GM12801 (cell line): ENCODE data around the gene CFAP46.

Experiments
- CTCF ChIP-seq: IDR thresholded peaks from one replicate; pipeline ENCODE4 v1.5.1; 2011; ENCODE audit warnings: control low read depth; ENCODE audit not compliant: insufficient read length; ENCODE audit errors: extremely low read depth

Gene CFAP46

GRCh38 chr10:132942101-132943057 is at the start of gene CFAP46:
Gene CFAP46, minus strand, starts transcription at chr10:132942570. Its CDS starts 86 bp downstream, at chr10:132942484.
- TF ChIP-seq CTCF: no peak

- no peak for TF ChIP-seq CTCF
Observed at GRCh38 chr10:132991706-132992432, 49.5 kb upstream of the CFAP46 start.

GRCh38 chr10:132990684-132991545 is 48.5 kb upstream of the CFAP46 start:
- no peak for TF ChIP-seq CTCF

GRCh38 chr10:132989476-132990415 is 47.4 kb upstream of the CFAP46 start:
- no peak for TF ChIP-seq CTCF

GRCh38 chr10:132988988-132989387 is 46.6 kb upstream of the CFAP46 start:
- TF ChIP-seq CTCF: no peak

GRCh38 chr10:132987671-132988571 is 45.6 kb upstream of the CFAP46 start:
- TF ChIP-seq CTCF: no peak
